HFFc6 (cell line): Measurements from ENCODE around the gene CD59. TPM values are rescaled to one million over a fixed set of nuclear protein-coding genes. Genes with fewer than 3 reads are reported as not detected.

Experiments
- DNase-seq: peaks from one replicate; pipeline ENCODE4 v3.0.0-alpha.2; 2018
- H3K27ac Mint-ChIP-seq: 2 replicates; pipeline ENCODE4 v1.8.0; 2020; ENCODE audit warnings: mild to moderate bottlenecking, mixed read lengths
- H3K27me3 Mint-ChIP-seq: 2 replicates; pipeline ENCODE4 v1.8.0; 2021; ENCODE audit warnings: mild to moderate bottlenecking, moderate library complexity, mixed read lengths; ENCODE audit not compliant: insufficient read depth
- H3K36me3 Mint-ChIP-seq: 2 replicates; pipeline ENCODE4 v1.8.0; 2021; ENCODE audit warnings: low read depth, mixed read lengths
- H3K4me1 Mint-ChIP-seq: 2 replicates; pipeline ENCODE4 v1.8.0; 2020; ENCODE audit warnings: low read depth, mixed read lengths
- H3K4me3 Mint-ChIP-seq: 2 replicates; pipeline ENCODE4 v1.8.0; 2020; ENCODE audit warnings: mild to moderate bottlenecking, moderate library complexity, mixed read lengths
- H3K9me3 Mint-ChIP-seq: 2 replicates; pipeline ENCODE4 v1.8.0; 2020; ENCODE audit warnings: mild to moderate bottlenecking, mixed read lengths
- total RNA-seq, 6 experiments: library from RNA; stranded (reverse); fragmentation: NEBNext Ultra II Directional; extraction: Animal tissue kit (Norgen Biotek cat#: 25700); gene quantifications; 2 replicates in 1 of 6; 3 replicates in 5 of 6; pipeline ENCODE4 v1.2.3, GENCODE V29; 2021
- TF ChIP-seq, protein P1 (sequence below): fragments of 200-600 bp; sonication (generic); IDR thresholded peaks from 2 replicates; pipeline ENCODE4 v1.5.0; 2021; ENCODE audit warnings: antibody characterized with exemption, mild to moderate bottlenecking

CD59 gene
- total RNA-seq, 6 experiments from 2014 or later = 1,095 to 1,408 (median 1,232) TPM

DNA sequence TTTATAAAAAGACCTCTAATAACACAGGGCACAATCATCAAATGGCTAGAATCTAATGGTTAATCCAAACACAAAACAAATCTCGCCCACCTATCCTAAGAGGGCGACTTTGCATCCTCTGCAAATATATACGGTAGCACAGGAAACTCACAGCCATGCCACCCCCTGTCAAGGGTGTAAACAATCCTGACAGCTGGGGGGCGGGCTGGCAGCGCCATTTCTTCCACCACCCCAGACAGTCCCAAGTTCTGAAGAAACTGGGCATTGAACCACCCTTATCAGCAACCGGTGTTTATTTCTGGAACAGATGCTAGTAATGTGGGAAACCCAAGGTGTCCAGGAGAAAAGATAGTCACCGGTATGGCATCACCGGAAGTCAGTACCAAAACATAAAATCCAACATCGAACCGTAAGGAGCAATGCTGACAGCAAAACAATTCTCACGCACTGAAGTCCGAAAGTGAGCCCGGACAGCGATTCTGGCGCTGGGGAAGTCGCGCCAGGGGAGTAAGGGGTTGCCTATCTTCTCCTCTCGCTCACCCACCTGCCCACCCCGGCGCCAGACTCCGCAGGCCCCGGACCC lies 37.3 kb upstream of the CD59 start:
- TF ChIP-seq, protein P1, sequence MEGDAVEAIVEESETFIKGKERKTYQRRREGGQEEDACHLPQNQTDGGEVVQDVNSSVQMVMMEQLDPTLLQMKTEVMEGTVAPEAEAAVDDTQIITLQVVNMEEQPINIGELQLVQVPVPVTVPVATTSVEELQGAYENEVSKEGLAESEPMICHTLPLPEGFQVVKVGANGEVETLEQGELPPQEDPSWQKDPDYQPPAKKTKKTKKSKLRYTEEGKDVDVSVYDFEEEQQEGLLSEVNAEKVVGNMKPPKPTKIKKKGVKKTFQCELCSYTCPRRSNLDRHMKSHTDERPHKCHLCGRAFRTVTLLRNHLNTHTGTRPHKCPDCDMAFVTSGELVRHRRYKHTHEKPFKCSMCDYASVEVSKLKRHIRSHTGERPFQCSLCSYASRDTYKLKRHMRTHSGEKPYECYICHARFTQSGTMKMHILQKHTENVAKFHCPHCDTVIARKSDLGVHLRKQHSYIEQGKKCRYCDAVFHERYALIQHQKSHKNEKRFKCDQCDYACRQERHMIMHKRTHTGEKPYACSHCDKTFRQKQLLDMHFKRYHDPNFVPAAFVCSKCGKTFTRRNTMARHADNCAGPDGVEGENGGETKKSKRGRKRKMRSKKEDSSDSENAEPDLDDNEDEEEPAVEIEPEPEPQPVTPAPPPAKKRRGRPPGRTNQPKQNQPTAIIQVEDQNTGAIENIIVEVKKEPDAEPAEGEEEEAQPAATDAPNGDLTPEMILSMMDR = peak; percentile 10; the same call in 1 of the 2 replicates
- peak; percentile 22 for DNase-seq
- Mint-ChIP-seq H3K9me3 (no peaks in the 10 kb centered on the region), H3K4me1 (peaks cover 47% of the 10 kb centered on the region), H3K36me3 (no peaks in the 10 kb centered on the region), H3K27me3 (no peaks in the 10 kb centered on the region; the same call in 1 of the 2 replicates), H3K4me3 (peak overlapping the region; percentile 97), H3K27ac (peak overlapping the region; percentile 81)

DNA sequence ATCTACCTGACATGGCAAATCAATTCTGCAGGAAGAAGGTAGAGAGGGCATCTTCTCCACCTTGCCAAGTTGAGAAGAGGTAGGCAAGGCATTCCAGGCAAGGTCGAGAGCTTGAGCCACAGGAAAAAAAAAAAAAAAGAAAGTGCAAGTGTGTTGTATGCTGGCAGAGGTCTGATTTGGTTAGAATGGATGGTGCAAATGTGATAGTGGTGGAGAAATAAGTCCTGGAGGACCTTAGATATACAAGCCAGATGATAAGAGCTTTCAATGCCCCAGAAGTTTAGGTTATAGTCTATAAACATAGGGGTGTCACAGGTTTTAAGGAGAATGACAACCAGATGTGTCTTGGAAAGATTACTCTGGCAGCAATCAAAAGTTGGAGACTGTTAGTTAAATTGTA lies 36.6 kb upstream of the CD59 start:
- Mint-ChIP-seq H3K27me3 (no peaks in the 10 kb centered on the region; the same call in 1 of the 2 replicates), H3K36me3 (no peaks in the 10 kb centered on the region), H3K4me1 (peaks cover 44% of the 10 kb centered on the region), H3K4me3 (peak overlapping the region; percentile 97), H3K27ac (no peak overlapping the region), H3K9me3 (no peaks in the 10 kb centered on the region)
- TF ChIP-seq, protein P1 = no peak
- no peak for DNase-seq

DNA sequence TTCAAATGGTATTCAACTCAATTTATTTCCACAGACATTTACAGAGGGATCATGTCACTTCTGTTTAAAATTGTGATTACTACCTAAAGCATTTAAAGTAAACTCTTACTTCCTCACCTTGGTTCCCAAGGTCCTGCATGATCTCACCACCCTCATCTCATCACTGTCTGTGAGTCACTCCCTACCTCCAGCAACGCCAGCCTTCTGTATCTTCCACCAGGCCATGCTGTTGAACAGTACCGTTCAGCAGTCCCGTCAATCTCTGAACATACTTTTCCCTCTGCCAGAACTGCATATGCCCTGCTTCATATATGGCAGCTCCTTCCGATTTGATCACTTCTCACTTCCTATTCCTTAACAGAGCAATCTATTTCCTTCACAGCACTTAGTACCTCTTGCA lies 36.1 kb upstream of the CD59 start:
- no peak overlapping the region for H3K4me3 Mint-ChIP-seq
- H3K27me3 Mint-ChIP-seq = no peaks in the 10 kb centered on the region; the same call in 1 of the 2 replicates
- TF ChIP-seq, protein P1 = no peak
- DNase-seq = no peak
- peaks cover 44% of the 10 kb centered on the region for H3K4me1 Mint-ChIP-seq
- H3K36me3 Mint-ChIP-seq = no peaks in the 10 kb centered on the region
- no peak overlapping the region for H3K27ac Mint-ChIP-seq
- H3K9me3 Mint-ChIP-seq = no peaks in the 10 kb centered on the region

DNA sequence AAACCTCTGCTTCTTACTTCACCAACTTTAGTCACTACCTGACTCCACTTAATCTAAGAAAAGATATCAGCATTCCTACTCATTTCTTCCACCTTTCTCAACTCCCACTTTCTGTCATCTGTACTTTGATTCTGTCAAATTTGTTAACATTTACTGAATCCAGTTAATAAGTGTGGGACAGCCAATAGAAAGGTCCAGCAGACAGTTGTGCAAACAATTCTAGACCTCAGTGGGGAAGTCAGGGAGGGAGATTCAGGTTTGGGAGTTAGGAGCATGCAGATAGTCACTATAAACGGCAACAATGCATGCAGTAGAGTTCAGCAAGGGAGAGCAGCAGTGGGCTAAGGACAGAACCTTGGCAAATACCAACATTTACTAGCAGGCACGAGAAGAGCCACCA lies 34.0 kb upstream of the CD59 start:
- H3K9me3 Mint-ChIP-seq = no peaks in the 10 kb centered on the region
- H3K4me1 Mint-ChIP-seq = peaks cover 34% of the 10 kb centered on the region
- TF ChIP-seq, protein P1 = no peak
- H3K27me3 Mint-ChIP-seq = no peaks in the 10 kb centered on the region; the same call in 1 of the 2 replicates
- no peak for DNase-seq
- no peak overlapping the region for H3K4me3 Mint-ChIP-seq
- H3K36me3 Mint-ChIP-seq = no peaks in the 10 kb centered on the region
- H3K27ac Mint-ChIP-seq = peak overlapping the region; percentile 12; the same call in 1 of the 2 replicates

DNA sequence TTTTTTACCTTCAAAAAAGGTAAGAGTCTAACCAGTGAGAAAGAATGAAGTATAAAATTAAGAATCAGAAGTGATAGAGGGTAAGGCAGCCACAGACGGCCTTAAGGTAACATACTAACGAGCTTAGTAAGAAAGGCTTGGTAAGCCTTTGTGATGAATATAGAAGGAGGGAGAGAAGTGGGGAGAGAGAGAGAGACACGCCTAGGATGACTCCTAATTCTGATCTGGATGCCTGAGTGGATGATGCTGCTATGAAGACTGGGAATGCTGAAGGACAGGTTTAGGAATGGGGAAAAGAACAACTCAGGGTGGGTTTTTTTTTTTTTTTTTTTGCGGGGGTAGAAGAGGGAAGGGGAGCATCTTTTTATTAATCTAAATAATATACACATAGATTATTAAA lies 33.3 kb upstream of the CD59 start:
- no peak for DNase-seq
- no peaks in the 10 kb centered on the region for H3K9me3 Mint-ChIP-seq
- H3K27ac Mint-ChIP-seq = no peak overlapping the region; the same call in 1 of the 2 replicates
- H3K4me1 Mint-ChIP-seq = peaks cover 28% of the 10 kb centered on the region
- peaks cover 2% of the 10 kb centered on the region for H3K36me3 Mint-ChIP-seq
- TF ChIP-seq, protein P1 = no peak
- H3K27me3 Mint-ChIP-seq = no peaks in the 10 kb centered on the region
- no peak overlapping the region for H3K4me3 Mint-ChIP-seq
